SH-SY5Y (cell line): Measurements from ENCODE around the gene PDGFA.

Experiments
- GATA2 ChIP-seq: IDR thresholded peaks from 2 replicates; pipeline ENCODE4 v1.6.1; 2011; ENCODE audit warnings: mild to moderate bottlenecking, low read depth, low read length
- GATA3 ChIP-seq: IDR thresholded peaks from 2 replicates; pipeline ENCODE4 v1.6.1; 2011; ENCODE audit warnings: low read depth, mild to moderate bottlenecking, low read length, moderate library complexity

PDGFA gene

DNA sequence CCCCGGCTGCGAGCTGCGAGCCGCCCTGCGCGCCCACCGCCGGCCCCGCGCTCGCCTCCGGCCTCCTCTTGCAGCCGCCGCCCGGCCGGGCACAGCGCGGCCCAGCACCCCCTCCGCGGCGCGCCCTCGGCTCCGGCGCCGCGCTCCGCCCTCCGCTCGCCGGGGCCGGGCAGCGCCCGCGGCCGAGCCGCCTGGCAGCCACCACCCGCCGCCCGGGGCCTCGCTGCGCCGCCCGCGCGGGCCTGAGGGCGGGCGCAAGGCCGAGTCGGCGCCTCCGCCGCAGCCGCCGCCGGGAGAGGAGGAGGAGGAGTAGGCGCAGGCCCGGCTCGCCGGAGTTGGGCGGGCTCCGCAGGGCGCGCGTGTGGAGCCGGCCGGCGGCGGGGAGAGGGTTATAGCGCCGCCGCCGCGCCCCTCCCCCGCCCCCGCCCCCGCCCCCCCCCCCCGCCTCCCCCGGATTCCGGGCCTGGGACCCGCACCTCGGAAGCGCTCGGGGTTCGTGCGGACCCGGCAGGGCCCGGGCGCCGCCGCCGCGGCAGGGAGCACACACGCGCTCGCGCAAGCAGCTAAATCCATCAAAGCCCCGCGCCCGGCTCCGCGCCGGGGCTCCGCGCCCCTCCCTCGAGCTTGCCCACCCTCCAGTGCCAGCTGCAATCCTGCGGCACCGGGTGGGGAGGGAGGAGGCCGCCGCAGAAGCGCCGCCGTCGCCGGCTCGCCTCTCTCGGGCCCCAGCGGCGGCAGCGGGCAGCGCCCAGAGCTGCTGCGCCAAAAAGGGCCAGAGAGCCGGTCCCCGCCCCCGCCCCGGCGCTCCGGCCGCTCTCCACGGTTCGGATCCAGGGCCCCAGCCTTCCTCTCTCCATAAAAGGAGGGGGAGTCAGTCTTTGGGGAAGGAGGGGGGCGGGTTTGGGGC, at the start of gene PDGFA:
Gene PDGFA, minus strand, starts transcription at position 363 of the 907 bp plus-strand sequence. CDS start 845 bp downstream, outside the sequence.
- TF ChIP-seq GATA2: no peak
- TF ChIP-seq GATA3: no peak

DNA sequence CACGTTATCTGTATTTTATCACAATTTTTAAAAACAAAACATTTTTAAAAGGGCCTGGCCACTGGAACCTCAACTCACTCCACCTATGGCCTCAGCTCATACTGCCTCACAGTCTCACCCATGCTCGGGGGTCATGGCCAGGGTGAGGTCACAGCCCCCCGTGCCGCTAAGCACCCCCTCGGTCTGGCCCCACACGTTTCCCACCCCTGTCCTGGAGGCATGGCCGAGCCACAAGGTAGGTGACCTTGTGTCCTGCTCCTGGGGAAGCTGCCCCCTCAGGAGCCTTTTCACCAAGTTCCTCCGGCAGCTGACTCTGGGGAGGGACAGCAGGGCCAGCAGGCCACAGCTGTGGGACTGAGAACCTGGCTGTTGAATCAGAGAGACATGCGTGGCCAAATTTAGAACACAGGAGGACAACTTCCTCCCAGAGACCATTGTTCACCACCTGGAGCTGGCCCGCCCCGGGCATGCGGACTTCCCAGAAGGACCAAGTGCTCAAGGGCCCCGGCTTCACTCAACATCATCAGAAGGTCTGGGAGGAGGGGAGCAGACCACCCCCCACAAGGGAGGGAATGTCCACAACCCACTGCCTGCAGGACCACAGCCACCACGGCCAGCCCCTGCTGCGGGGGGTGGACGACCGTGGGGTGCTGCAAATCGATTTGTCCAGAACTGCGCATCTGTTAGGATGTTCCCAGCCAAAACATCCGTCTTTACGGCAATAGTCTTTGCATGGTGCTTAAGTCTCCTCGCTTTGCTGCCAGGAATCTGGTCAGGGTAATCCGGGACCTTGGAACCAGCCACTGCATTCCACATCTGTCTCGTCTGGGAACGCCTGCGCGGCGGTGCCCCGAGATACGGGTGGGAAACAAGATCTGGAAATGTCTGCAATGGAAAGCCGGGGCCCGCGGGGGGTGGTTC, 48.6 kb upstream of the PDGFA start:
- TF ChIP-seq GATA2 (no peak), GATA3 (no peak)

DNA sequence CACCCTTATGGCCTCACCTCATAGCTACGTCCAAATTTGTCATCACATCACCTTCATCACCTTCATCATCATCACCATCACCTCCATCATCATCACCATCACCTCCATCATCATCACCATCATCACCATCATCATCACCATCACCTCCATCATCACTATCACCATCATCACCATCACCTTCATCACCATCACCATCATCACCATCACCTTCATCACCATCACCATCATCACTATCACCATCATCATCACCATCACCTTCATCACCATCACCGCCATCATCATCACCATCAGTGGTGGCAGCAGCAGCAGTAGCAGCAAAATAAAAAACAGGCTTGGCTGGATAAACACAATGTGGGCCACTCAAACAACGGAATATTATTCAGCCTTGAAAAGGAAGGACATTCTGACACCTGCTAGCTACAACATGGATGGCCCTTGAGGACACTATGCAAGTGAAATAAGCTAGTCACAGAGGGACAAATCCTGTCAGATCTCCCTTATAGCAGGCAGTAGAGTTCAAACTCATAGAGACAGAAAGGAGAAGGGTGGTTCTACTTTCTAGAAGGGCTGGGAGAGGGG, 47.7 kb upstream of the PDGFA start:
- TF ChIP-seq GATA2 (no peak), GATA3 (no peak)

DNA sequence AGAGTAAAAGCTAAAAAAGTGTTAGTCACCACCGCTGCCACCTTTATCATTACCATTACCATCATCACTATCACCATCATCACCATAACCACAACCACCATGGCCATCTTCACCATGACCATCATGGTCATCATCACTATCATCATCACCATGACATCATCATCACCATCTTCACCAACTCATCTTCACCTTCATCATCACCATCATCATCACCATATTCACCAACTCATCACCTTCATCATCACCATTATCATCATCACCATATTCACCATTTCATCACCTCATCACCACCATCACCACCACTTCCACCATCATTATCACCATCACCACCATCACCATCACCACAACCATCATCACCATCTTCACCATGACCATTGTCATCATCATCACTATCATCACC, 46.5 kb upstream of the PDGFA start:
- no peak for TF ChIP-seq GATA2
- TF ChIP-seq GATA3: no peak

DNA sequence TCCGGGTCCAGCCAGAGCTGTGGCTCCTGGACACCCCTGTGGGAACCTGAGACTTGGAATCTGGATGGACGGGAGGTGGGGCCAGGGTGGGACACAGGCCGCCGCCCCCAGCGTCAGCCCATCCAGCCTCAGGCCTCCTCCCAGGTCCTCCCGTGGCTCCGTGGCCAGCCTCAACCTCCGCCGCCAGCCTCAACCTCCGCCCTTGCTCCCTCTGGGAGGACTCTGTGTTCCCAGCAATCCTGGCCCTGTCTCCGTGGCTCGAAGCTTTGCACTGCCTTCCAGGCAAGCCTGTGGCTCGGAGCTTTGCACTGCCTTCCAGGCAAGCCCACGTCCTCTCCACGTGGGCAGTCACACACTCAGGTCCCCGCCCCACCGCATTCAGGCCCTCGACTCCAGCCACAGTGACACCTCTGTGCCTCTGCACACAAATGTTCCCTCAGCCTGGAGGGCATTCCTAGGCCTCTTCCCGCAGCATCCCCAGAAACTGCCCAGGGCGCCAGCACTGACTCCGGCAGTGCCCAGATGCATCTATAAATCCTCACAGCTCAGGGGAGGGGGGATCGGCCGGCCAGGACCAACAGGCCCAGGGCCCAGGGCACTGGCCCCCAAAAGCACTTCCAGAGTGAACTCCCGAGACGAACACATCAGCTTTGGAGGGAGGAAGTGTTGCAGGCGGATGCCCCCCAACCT, 44.7 kb upstream of the PDGFA start:
- TF ChIP-seq GATA3 (no peak), GATA2 (no peak)

DNA sequence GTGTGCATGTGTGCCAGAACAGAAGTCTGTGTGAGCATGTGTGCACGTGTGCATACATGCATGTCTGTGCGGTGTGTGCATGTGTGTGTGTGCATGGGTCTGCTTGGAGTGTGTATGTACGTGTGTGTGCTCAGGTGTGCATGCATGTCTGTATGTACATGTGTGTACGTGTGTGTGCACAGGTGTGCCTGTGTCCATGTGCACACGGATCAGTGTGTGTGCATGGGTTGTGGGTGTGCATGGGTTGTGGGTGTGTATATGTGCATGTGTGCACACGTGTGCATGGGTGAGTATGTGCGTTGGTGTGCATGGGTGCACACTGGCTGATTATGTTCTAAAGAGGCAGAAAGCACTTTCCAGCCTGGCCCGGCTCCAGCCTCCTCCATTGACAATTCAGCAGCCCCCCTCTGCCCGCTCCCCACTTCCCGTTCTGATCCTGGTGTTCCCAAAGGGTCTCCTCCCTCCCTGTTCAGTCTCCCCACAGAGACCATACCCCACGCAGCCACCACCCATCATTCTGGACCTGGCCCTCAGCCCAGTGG, 44.1 kb upstream of the PDGFA start:
- TF ChIP-seq GATA2: no peak
- no peak for TF ChIP-seq GATA3

DNA sequence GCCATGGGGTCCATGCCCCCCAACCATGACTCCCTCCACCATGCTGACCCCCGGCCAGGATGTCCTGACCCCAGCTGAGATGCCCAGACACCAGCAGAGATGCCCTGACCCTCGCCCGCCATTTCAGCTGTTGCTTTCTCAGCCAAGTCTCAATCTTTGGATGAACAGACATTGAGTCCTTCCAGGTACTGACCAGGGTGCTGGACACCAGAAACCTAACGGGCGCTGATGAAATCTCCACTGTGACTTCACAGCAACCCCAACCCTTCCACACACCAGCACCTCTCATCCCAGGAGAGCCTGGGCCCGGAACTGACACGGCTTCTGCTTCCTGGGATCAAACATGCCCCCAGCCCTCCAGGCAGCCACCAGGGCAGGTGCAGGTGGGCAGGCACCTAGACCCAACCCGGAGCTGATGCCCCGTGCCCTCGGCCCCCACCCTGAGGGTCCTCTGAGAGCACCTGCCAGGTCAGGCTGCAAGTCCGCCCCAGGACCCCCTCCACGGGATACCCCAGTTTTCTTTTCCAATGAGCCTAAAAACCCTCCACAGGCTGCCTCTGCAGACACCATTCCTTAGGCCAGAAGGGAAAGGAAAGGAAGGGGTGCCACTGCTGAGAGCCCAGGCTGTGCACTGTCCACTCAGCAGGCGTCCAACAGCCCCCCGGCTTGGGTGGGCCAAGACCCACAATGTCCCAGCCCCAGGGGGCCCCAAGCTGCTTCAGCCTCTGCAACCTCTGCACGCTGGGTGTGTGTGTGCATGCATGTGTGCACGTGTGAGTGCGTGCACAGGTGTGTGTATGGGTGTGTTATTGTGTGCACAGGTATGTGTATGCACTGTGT, 43.4 kb upstream of the PDGFA start:
- no peak for TF ChIP-seq GATA2

DNA sequence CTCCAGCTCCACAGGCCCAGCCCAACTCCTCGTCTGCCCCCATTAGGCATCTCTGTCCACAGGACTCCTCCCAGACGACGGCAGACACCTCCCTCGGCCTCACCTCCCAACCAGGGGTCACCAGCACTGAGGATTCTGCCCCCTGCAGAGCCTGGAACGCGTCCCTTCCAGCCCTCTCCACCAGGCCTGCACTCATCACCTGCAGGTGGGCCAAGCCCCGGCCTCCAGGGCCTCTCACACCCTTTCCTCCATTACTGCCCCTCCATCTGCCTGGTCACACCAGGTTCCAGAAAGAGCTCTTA, 42.7 kb upstream of the PDGFA start:
- no peak for TF ChIP-seq GATA2
- TF ChIP-seq GATA3: no peak

DNA sequence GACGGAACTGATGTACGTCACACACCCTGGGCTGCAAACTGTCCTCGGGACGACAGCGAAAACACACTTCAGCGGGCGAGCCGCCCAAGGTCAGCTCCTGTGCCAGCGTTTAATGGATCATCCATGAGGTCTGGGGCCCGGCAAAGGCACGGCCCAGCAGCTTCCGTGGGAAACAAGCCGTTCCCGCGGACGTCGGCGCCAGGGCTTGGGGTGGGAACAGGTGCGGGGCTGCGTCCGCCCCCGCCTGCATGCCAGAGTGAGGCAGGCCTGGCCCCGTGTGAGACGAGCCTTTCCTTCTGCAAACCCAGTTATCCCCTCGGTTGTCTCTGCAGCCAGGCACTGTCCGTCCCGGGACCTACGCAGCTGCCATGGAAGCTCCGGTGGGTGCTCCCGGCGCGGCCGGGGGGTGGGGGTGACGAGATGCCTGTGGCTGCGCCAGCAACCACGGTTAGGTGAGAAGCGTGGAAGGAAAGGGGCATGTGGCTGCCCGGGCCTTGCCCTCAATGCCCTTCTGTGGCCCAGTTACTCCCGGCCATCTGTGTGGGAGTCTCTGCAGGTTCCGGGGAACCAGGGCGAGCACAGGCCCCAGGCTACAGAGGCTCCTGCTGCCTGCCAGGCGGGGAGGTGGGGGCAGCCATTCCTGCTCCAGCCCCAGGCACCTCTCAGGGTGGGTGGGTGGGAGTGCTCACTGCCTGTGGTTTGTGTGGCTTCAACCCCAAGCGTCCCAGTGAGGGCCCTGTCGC, 42.2 kb upstream of the PDGFA start:
- no peak for TF ChIP-seq GATA3
- TF ChIP-seq GATA2: no peak

DNA sequence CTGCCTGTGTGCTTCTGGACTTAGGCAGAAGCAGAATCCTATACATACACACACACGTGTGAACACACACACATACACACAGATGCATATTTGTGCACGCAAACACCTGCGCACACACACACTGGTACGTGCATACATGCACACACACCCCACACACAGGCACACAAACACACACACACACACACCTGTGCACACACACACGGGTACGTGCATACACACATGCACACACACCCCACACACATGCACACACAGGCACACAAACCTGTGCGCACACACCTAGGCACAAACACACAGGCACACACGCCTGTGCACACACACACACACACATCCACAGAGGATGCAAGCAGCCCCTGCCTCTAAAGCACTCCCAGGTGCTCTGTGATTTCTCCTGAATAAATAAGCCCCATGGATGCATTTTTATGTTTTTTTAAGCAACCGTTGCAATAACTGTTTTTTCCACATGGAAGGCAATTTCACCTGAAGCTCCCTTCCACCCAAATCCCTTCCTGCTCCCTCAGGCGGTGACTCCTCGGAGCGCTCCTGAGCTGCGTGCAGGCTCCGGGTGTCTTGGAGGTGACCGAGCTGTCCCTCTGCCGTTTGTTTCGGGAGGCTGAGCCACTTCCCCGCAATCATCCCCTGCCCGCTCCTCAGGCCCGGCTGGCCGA, 41.5 kb upstream of the PDGFA start:
- TF ChIP-seq GATA3 (no peak), GATA2 (no peak)

DNA sequence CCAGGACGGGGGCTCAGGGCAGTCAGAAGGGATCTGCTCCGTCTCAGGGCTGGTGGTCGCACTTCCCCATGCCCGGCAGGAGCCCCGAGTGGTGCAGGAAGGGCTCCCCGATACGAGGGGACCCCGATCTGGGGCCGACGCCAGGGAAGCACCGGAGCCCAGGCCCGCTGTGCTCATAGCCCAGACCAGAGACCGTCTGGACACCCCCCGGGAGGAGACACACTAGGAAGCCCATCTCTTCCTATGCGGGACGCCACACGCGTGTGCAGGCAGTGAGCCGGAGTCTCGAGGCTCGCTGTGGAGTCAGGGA, 39.7 kb upstream of the PDGFA start:
- TF ChIP-seq GATA3 (no peak), GATA2 (no peak)

DNA sequence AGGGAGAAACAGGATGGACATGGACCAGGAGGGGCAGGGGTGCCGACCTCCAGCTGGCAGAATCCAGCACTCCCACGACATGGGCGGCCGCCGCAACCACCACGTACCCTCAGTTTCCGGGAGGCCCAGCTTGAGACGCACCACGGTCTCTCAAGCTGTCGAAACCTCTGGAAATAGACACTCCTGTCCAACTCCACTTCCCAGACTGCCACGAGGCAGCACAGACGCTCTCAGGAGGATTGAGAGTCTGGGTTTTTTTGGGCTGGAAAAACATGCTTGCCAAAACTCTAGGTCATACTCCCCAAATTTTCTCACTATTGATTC, 37.9 kb upstream of the PDGFA start:
- TF ChIP-seq GATA3 (no peak), GATA2 (no peak)
